Stimulated activated CD4-positive, alpha-beta T cell treated with anti-CD3 and anti-CD28 coated beads, Interleukin-15, amount 100 ng/mL, for 1 hour (primary cell): ENCODE data around the gene RFX3.

Experiments used
- DNase-seq, 2 donors: peaks; one replicate each; pipeline ENCODE4 v3.0.0-alpha.2; 2020; ENCODE audit warnings: low read depth in 1 of 2, low spot score in 1 of 2

The RFX3 gene

DNA sequence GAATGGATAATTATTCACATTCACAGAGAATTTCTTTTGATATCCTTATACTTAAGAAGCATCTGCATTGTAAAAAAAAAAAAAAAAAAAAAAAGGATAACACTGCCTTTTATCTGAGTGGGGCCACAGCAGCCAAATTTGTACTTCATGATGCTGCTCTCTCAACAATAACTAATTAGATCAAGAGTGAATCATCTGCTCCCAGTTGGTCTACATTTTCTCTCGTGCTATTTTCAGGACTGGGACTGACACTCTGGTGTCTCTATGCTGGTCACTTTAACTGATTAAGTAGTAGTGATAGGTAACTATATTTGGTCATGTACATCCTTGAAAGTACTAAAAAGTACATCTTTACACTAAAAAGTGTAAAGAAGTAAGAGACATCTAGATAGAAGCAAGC is 90.1 kb downstream of the RFX3 start:
- DNase-seq = no peak

DNA sequence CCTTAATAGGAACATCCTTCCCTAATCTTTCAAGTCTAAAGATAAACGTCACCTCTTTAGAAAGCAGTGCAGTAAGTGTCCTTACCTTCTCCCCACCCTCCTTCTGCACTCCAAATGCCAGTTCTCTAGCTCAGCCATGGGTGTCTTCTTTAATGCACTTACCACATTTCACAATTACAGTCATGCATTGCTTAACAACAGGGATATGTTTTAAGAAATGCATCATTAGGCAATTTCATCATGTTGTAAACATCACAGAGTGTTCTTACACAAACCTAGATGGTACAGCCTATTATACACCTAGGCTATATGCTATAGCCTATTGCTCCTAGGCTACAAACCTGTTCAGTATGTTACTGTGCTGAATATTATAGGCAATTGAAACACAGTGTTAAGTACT is 91.2 kb downstream of the RFX3 start:
- no peak for DNase-seq

DNA sequence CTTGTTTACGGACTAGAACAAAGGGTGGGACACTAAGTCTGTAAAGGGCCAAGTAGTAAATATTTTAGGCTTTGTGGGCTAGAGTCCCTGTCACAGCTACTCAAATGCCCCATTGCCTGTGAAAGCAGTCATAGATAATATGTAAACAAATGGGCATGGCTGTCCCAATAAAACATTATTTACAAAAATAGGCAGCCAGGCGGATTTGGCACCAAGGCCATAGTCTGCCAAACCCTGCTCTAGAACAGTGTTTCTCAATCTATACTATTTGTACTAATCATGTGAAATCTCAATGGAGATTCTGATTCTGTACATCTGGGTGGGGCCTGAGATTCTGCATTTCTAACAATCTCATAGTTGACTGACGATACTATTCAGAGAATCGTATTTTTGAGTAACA is 92.0 kb downstream of the RFX3 start:
- no peak for DNase-seq

DNA sequence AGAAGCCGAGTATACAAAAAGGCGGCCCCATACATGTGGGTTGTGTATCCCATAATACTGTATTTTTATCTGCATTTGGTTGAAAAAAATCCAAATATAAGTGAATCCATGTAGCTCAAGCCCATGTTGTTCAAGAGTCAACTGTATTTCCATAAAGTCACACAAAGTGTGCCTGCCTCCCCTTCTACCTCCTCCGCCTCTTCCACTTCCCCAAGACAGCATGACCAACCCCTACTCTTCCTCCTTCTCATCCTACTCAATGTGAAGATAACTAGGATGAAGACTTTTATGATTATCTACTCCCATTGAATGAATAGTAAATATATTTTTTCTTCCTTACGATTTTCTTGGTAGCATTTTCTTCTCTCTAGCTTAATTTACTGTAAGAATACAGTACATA is 92.7 kb downstream of the RFX3 start:
- DNase-seq = no peak

DNA sequence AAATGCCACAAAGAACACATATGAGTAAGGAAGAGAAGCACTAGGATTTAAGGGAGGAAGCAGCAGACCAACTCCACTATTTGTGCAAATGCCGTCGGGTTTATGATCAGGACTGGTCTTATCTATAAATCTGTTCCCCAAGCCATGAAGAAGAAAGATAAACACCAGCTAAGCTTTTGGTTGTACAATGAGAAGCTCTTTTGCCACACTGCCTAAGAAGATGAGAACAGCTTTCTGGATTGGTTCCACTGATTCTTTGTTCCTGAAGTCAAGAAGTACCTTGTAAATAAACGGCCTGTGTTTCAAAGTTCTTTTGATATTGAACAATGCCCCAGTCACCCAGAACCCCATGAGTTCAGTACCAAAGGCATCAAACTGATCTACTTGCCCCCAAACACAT is 93.9 kb downstream of the RFX3 start:
- DNase-seq = no peak

DNA sequence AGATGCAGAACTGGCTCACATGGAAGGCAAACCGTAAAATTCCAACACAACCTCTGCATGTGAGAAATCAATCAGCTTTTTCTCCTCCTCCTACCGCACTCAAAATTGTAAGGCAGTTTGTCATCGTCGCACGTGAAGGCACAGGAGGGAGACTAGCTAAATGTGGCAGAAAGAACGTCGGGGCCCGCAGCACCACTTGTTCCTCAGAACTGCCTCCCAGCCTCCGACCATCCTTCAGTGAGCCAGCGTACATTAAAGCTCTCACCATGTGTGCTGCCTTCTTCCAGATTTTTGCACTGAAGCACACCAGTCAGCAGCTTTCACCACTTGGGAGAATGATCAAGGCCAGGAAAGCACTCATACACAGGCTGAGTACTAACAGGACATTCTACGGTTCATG is 105.9 kb downstream of the RFX3 start:
- no peak for DNase-seq

DNA sequence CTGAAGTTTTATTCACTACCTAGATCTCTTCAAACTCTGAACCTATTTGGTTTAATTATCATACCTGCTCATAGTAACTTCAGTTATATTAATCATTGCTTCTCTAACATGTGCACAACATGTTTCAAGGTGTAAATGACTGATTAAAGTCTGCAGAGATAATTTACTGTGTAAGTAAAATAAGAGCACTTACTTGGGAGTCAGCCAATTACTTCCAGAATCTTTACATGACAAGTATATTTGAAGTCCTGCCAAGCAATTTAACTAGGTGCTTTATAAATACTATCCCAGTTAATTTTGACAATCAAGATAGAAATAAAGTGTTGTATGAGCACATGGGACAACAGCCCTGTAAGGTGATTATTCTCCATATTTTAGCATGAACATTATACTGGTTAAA is 109.9 kb downstream of the RFX3 start:
- DNase-seq = no peak

DNA sequence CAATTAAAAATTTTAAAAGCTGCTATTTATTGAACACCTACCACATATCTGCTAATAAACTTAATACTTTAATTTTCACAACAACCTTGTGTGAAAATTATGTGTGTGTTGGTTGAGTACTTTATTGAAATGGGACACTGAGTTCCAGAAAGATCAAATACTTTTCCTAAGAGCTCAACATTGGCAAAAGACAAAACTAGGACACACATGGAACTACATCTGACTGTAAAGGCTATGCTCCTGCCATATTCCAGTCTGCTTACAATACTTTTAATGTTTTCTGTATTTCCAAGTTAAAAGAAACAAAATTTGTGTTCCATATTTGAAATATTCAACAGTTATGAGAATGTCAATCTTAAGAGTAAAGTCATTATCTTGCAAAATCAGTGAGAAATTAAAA is 111.8 kb downstream of the RFX3 start:
- no peak for DNase-seq

DNA sequence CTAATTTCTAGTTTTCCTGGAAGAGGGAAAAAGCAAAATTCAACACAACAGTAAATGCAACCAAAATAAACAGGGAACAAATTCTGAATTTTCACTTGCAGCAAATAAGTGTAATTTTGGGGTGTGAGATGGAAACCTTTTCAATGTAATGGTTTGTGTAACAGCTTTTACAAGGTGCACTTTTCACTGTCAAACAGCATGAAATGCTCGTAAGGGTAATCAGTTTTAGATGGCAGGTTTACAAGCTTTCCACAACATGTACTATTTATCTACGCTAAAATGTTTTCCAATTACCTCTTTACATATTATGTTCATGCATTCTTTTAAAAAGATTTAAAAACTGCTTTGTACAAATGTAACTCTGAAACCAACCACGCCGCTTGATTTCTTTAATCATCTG is 115.3 kb downstream of the RFX3 start:
- DNase-seq = no peak

DNA sequence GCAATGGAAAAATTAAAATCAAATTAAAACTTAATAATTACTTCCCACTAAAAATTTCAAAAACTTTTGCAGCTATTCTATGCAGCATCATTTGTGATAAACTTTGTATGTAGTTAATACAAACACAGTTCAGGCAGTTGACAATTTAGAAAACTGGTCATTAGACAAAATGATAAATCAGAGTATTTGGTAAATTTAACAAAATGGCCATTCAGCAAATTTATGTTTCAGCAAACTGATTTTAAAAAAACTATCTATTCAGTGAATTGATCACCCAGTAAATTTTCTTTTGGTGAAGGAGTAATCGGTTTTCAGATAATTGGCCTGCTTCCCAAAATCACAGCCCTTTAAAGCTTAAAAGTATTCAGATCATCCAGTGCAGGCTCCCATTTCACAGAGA is 116.3 kb downstream of the RFX3 start:
- no peak for DNase-seq

DNA sequence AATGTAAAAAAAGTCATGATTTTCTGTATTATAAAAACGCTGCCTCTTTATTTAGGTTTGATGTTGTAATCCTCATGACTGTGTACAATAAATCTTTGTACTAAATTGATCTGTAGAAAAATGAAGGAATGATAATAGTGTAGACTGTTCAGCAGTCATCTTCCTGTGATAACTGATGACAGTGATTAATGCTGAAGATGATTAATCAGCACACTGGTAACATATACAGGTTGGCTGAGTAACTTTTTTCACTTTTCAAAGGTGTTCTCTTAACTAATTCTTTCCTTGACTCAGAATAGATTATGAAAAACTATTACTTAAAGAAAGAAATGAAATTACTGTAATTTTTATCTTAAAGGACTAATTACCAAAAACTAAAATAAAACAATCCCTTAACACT is 122.5 kb downstream of the RFX3 start:
- no peak for DNase-seq

DNA sequence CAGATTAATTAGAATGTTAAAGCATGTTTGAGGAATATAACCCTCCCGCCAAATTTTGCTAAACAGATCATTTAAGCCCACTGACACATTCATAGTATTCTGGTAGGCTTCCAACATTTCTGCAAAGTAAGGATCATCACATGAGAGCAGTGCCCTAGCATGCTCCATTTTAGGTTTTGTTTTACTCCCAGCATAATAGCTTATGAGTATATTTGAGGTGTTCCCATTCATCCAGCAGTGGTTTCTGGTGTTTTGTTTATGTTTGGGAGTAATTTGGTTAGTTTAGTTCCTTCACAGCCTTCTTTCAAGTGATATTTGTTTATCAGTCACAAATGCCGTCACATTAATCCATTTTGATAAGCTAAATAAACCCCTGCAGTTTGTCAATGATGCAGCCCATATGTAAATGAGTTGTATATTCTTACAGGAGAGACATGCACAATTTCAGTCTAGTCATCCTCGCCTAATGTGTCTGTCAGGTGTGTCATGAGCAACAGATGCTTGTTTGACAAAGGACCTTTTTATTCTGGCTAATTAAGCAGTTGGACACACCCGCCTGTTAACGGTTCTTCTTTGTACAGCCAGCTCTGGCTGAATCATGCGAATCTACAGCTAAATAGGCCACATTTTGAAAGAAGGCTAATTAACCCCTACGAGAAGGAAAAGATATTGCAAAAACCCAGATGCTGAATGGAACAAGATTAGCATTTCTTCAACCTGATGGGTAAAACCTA is 124.4 kb downstream of the RFX3 start:
- DNase-seq = no peak

DNA sequence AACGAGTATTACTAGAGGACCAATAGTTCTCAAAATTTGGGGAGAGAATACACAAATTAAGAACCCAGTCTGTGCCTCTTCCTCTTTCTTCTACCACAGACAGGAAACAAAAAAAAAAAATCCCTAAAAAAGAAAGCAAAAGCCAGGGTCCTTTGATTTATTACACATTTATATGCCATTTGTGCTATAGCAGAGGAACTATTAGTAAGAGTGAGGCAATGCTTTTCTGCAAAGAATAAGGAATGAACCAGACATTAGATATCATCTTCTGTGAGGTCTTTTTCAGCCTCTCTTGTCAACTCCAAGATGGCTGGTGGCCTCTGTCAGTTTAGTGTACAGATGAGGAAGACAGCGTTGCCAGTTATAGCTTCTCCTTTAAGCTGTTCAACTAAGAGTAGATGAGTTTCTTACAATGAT is 127.6 kb downstream of the RFX3 start:
- DNase-seq = no peak

DNA sequence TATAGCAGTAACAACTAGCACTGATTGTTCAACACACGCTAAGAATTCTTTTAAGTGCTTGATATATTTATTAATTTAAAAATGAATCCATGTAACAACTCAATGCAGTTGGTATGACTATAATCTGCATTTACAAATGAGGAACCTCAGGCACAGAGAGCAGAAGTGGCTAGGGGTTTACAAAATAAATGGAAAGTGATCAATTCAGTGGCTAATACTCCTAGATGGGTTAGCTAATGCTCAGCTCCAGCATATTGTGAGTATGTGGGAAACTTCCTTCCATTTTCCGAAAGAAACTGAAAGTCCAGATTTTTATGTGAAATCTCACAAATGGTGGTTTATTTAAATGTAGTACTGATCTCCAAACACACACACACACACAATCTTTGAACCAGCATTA is 128.0 kb downstream of the RFX3 start:
- DNase-seq = no peak

DNA sequence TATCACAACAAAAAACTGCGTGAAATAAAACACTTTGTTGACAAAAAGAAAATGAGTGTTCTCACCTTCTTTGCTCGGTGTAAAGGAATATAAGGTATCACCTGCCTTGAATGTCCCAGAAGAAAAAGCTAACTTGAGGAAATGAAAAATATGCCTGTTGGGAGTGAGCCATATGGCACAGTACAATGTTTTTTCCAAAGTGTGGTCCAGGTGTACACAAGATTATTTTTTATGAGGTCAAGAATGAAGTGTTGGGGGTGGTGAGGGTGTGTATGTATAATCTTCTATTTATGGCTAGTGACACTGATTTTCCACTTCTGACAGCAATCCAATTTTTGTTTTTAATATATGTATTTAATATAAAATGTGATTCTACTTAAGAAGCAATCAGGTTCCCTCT is 134.4 kb downstream of the RFX3 start:
- DNase-seq = no peak

DNA sequence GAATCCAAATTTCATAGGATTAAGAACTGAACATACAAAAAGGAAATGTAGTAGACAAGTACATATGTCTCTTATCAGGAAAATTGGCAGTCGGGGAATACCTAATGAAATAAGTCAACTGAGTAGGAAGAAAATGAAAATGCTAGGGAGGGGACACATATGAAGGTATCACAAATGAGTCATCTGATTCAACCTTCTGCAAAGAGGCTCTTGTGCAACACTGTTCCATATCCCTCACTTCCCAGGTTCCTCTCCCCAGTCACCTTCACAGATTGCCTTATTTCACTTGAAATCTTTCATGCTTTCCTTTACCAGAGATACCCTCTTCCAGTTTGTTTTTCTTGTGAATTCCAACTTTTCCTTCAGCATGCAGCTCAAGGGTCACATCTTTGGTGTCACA is 139.0 kb downstream of the RFX3 start:
- DNase-seq = no peak

DNA sequence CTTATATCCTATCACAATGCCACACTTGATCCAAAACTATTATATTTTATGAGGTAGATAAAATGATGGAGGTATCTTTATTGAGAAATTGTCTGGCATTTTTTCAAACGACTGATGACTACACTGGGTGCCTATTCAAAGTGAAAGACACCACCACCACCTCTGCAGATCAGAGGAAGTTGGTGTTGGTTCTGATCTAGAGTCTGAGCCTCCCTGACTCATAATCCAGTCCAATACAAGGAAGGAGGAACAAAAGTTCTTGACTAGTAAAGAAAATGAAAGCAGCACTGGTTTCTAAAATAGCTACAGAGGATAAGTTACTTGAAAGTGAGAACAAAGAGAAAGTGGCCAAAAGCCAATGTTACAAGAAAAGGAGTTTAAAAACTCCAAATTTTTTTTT is 139.9 kb downstream of the RFX3 start:
- no peak for DNase-seq

DNA sequence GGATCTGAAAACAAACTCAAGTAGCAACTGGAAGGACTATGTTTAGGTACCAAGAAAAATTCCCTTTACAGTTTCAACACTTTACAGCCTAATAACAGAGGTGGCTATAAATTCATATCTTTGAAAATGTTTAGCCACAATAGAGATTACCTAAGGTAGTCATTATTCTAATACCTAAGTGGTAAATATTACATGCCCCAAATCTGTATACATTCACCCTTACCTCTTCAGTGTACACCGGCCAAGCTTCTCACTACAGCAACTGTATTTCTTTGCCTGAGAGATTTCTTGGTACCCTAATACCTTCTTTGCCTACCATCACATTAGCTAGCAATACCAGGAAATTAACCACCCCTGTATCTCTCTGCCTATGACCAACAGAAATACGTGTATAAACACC is 154.0 kb downstream of the RFX3 start:
- DNase-seq = no peak

DNA sequence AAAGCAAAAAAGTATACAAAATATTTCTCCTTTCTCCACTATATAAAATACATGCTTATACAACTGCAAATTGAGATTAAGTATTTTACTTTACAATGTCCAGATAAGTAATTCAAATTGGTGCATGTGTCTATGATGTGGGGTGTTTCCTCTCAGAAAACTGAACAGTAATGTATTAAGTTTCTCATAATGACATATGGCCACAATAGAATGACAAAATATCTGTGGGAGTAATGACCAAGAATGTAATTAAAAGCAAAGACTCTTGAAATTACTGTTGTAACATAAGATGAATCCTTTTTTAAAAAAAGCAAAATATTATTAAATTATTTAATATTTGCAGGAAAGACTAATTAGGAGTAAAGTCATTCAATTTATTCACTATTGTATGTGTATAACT is 155.1 kb downstream of the RFX3 start:
- DNase-seq = no peak

DNA sequence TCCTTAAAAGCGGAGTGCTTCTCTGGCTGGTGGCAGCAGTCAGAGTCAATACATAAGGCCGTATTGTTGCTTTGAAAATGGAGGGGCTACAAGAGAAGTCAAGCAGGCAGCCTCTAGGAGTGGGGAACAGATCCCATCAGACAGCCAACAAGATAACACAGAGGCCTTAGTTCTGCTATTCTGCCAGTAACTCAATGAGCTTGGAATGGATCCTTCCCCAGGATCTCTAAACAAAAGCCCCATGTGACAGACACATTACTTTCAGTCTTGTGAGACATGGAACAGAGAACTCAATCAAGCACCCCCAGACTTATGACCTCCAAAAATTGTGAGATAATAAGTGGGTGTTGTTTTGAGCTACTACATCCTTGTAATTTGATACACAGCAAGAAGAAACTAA is 158.6 kb downstream of the RFX3 start:
- no peak for DNase-seq

DNA sequence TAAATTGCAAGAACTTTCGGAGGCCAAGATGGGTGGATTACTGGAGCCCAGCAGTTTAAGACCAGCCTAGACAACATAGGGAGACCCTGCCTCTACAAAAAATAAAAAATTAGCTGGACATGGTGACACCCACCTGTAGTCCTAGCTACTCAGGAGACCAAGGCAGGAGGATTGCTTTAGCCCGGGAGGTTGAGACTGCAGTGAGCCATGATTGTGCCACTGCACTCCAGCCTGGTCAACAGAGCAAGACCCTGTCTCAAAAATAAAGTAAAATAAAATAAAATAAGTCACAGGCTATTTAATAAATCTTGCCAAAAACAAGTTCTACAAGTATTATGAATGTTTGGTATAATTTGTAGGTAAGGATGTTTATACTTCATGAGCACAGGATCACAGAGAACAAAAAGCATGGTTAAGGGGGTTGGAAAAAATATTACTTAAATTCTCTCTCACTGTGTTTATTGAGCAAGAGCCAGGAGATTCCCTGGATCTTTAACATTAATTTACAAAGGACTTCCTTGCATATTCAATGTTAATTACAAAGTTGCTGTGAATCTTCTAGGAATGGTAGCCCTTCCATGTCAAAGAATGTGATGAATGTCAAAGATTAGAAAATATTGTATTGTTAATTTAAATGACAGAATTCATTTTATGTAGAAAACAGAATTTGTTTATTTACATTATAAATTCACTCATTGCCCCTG is 164.0 kb downstream of the RFX3 start:
- no peak for DNase-seq

DNA sequence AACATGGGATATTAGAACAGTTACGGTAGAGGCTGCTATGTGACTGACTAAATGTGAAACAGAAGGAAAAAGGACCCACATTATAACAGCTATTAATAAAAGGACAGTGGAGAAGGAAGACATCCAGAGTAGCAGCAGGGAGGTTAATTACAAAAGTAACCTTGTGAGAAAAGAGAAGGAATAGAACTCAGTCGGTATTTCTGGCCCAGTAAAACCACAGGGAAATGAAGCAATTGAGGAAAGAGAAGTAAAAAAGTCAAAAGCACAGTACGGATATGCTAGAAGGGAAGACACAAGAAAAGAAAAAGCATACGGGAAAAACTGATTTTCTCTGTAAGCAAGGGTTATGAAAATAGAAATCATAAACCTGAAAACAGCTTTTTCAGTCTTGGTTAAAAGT is 164.7 kb downstream of the RFX3 start:
- no peak for DNase-seq

DNA sequence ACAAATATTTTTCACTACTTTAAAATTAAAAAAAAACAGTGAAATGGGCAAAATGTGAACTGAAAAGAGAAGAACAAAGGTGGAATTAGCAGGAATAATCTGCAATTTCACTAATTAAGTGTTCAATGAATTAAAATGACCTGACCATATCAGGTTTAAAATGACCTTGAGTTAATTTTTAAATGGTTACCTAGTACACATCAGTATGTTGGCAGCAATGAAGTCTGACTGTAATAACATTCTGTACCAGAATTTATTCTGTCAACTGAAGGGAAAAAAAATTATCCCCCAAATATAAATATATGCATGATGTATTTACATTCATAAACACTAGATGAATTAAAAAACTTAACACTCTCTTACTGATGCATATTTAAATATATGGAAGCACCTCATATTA is 165.6 kb downstream of the RFX3 start:
- no peak for DNase-seq
